SK-N-MC (cell line): Measurements from ENCODE around the gene KRTAP2-2.
"Not testable (repeated sequence)": the region's sequence is repeated elsewhere in the genome, so short reads cannot be mapped to it uniquely, and the experiment has no call there.

Experiments used
- DNase-seq: peaks from one replicate; pipeline ENCODE4 v3.0.0-alpha.2; 2011; ENCODE audit warnings: low read depth, low spot score
- H3K27ac ChIP-seq: fragments of 200-600 bp; sonication (generic); 2 replicates; pipeline ENCODE4 v1.5.1; 2016; ENCODE audit warnings: mixed run types
- H3K36me3 ChIP-seq: fragments of 200-600 bp; sonication (generic); 2 replicates; pipeline ENCODE4 v1.6.1; 2017; ENCODE audit warnings: antibody characterized with exemption, low read length, mixed read lengths; ENCODE audit not compliant: insufficient read depth
- H3K4me3 ChIP-seq: fragments of 200-600 bp; sonication (generic); 2 replicates; pipeline ENCODE4 v1.5.1; 2016
- H3K9ac ChIP-seq: fragments of 200-600 bp; sonication (generic); 2 replicates; pipeline ENCODE4 v1.8.0; 2017; ENCODE audit warnings: mixed run types, mixed read lengths; ENCODE audit not compliant: insufficient read length
- H3K9me3 ChIP-seq: fragments of 200-600 bp; sonication (generic); 2 replicates; pipeline ENCODE4 v1.6.1; 2017; ENCODE audit warnings: low read depth, mild to moderate bottlenecking, antibody characterized with exemption, low read length, moderate library complexity, mixed read lengths
- EZH2 ChIP-seq: fragments of 200-600 bp; sonication (generic); IDR thresholded peaks from one replicate; pipeline ENCODE4 v1.6.1; 2017; ENCODE audit warnings: antibody characterized with exemption
- FOXP2 ChIP-seq: optimal IDR thresholded peaks from 2 replicates; pipeline ENCODE3; 2011; ENCODE audit warnings: mild to moderate bottlenecking, moderate library complexity; ENCODE audit not compliant: insufficient read depth; ENCODE audit errors: extremely low read length, control extremely low read depth
- POLR2AphosphoS5 ChIP-seq: IDR thresholded peaks from 2 replicates; pipeline ENCODE4 v1.6.1; 2012; ENCODE audit warnings: mild to moderate bottlenecking, low read depth, low read length, borderline replicate concordance

KRTAP2-2 gene

GRCh38 chr17:41082626-41083025 is 27.6 kb upstream of the KRTAP2-2 start:
- Histone ChIP-seq H3K9ac (no peak overlapping the region), H3K36me3 (no peaks in the 10 kb centered on the region), H3K4me3 (peak overlapping the region; percentile 27; the same call in 1 of the 2 replicates), H3K27ac (peak overlapping the region; percentile 87), H3K9me3 (no peaks in the 10 kb centered on the region)
- TF ChIP-seq FOXP2 = no peak
- TF ChIP-seq POLR2AphosphoS5 = peak; percentile 61; the same call in 1 of the 2 replicates
- peak; percentile 99 for DNase-seq

- Histone ChIP-seq H3K9me3 (no peaks in the 10 kb centered on the region), H3K9ac (no peak overlapping the region), H3K27ac (no peak overlapping the region), H3K4me3 (no peak overlapping the region), H3K36me3 (no peaks in the 10 kb centered on the region)
- no peak for DNase-seq
- TF ChIP-seq FOXP2 = no peak
- TF ChIP-seq EZH2 = no peak
- no peak for TF ChIP-seq POLR2AphosphoS5
Observed at GRCh38 chr17:41076788-41077187, 21.8 kb upstream of the KRTAP2-2 start.

- Histone ChIP-seq H3K9ac (no peak overlapping the region), H3K36me3 (no peaks in the 10 kb centered on the region), H3K27ac (no peak overlapping the region), H3K9me3 (no peaks in the 10 kb centered on the region), H3K4me3 (no peak overlapping the region)
- no peak for DNase-seq
- TF ChIP-seq FOXP2 (no peak), POLR2AphosphoS5 (no peak), EZH2 (no peak)
Observed at GRCh38 chr17:41073676-41074075, 18.6 kb upstream of the KRTAP2-2 start.

GRCh38 chr17:41071606-41072360 is 16.8 kb upstream of the KRTAP2-2 start:
- H3K9ac ChIP-seq = no peak overlapping the region
- H3K36me3 ChIP-seq = no peaks in the 10 kb centered on the region
- no peak for TF ChIP-seq POLR2AphosphoS5
- no peak for TF ChIP-seq FOXP2
- TF ChIP-seq EZH2 = no peak
- H3K4me3 ChIP-seq = no peak overlapping the region
- no peak overlapping the region for H3K27ac ChIP-seq
- H3K9me3 ChIP-seq = no peaks in the 10 kb centered on the region
- DNase-seq = no peak

- TF ChIP-seq FOXP2 (no peak), POLR2AphosphoS5 (no peak), EZH2 (no peak)
- Histone ChIP-seq H3K9ac (no peak overlapping the region), H3K36me3 (no peaks in the 10 kb centered on the region), H3K4me3 (no peak overlapping the region), H3K9me3 (no peaks in the 10 kb centered on the region), H3K27ac (no peak overlapping the region)
- DNase-seq = no peak
Observed at GRCh38 chr17:41069031-41069430, 14.0 kb upstream of the KRTAP2-2 start.

- Histone ChIP-seq H3K27ac (peak overlapping the region; percentile 65), H3K4me3 (0 out of 2 replicates have a peak overlapping the region, but pooled peaks have one; percentile 32), H3K9ac (no peak overlapping the region), H3K9me3 (no peaks in the 10 kb centered on the region), H3K36me3 (no peaks in the 10 kb centered on the region)
- DNase-seq = no peak
- TF ChIP-seq EZH2 (no peak), FOXP2 (peak; percentile 29)
Observed at GRCh38 chr17:41067281-41067680, 12.3 kb upstream of the KRTAP2-2 start.

GRCh38 chr17:41065829-41066624 is 11.0 kb upstream of the KRTAP2-2 start, which contains the start of gene KRTAP2-4:
TSS of gene KRTAP2-4 (minus strand) at chr17:41065879. CDS start at chr17:41065845, 34 bp downstream.
- H3K4me3 ChIP-seq = no peak within 1 kb of the TSS
- no peaks in the 10 kb centered on the region for H3K9me3 ChIP-seq
- no peak within 1 kb of the TSS for H3K9ac ChIP-seq
- TF ChIP-seq EZH2 = no peak
- no peak for TF ChIP-seq FOXP2
- TF ChIP-seq POLR2AphosphoS5 = no peak
- no peak within 1 kb of the TSS for H3K27ac ChIP-seq
- DNase-seq = no peak
- no peaks in the 10 kb centered on the region for H3K36me3 ChIP-seq

GRCh38 chr17:41065016-41065689 is 10.1 kb upstream of the KRTAP2-2 start:
- H3K36me3 ChIP-seq, H3K9ac ChIP-seq, H3K4me3 ChIP-seq, DNase-seq, H3K27ac ChIP-seq, H3K9me3 ChIP-seq: not testable (repeated sequence)
